HCT116 (cell line): ENCODE data around the gene WDR17. TPM values are rescaled to one million over a fixed set of nuclear protein-coding genes. Genes with fewer than 3 reads are reported as not detected.

Experiments
- ATAC-seq: fragments of 200-7000 bp; cut with Tn5 transposase; 2 replicates; pipeline ENCODE4 v1.9.1; 2020; ENCODE audit warnings: mild to moderate bottlenecking, moderate library complexity
- BruUV-seq: library from RNA; stranded (reverse); fragments of 400-500 nt; replicated peaks from 2 replicates; lab custom pipeline; 2021; lab: Mats Ljungman, UMichigan
- CTCF ChIA-PET: fragments of 300-600 bp; sonication (Branson Sonifier 250); formaldehyde crosslinking; loops from one replicate; lab custom pipeline; 2021; ENCODE audit warnings: antibody characterized with exemption; lab: Charles Lee
- POLR2A ChIA-PET: fragments of 300-600, 350-600 bp; sonication (Branson Sonifier 250); formaldehyde crosslinking; loops from one replicate; lab custom pipeline; 2021; ENCODE audit warnings: antibody characterized with exemption; lab: Charles Lee
- RAD21 ChIA-PET, 2 experiments: fragments of 300-600 bp; sonication (Branson Sonifier 250); formaldehyde crosslinking; loops; one replicate each; lab custom pipeline; 2023; ENCODE audit warnings: low total read pairs in 2 of 2; ENCODE audit not compliant: uncharacterized antibody in 2 of 2, unreplicated experiment in 2 of 2, low non-redundant PET in 1 of 2; lab: Charles Lee
- DNase-seq: peaks from one replicate; pipeline ENCODE4 v3.0.0-alpha.2; 2010; ENCODE audit warnings: low read depth, low spot score
- H2AFZ ChIP-seq: fragments of 200-600 bp; shearing (Covaris generic), sonication (generic); 2 replicates; pipeline ENCODE4 v1.6.1; 2017; ENCODE audit warnings: low read depth, mixed run types, mixed read lengths, antibody characterized with exemption, low read length; ENCODE audit not compliant: poor library complexity, severe bottlenecking
- H3K27ac ChIP-seq: 2 replicates; pipeline ENCODE4 v1.5.1; 2012; ENCODE audit warnings: low read depth, low read length
- H3K27me3 ChIP-seq: fragments of 200-600 bp; sonication (generic); 2 replicates; pipeline ENCODE4 v1.6.1; 2016; ENCODE audit warnings: mixed run types, low read length, mixed read lengths; ENCODE audit not compliant: insufficient read depth
- H3K36me3 ChIP-seq, 2 experiments: fragments of 200-500 bp in 1 of 2; fragments of 200-600 bp in 1 of 2; sonication (Bioruptor generic) in 1 of 2; sonication (generic) in 1 of 2; 2 replicates each; pipeline versions ENCODE4 v1.5.1 to v1.6.1; 2014 to 2016; ENCODE audit warnings: low read length in 2 of 2, inconsistent platforms in 1 of 2, mixed read lengths in 1 of 2, mixed run types in 1 of 2; ENCODE audit not compliant: insufficient read depth in 2 of 2, control insufficient read depth in 1 of 2
- H3K4me1 ChIP-seq, 2 experiments: fragments of 200-600 bp in 1 of 2; sonication (generic) in 1 of 2; 2 replicates each; pipeline versions ENCODE4 v1.5.1 to v1.6.1; 2012 to 2017; ENCODE audit warnings: low read length in 2 of 2, inconsistent platforms in 1 of 2, mild to moderate bottlenecking in 1 of 2, mixed read lengths in 1 of 2, mixed run types in 1 of 2, moderate library complexity in 1 of 2; ENCODE audit not compliant: insufficient read depth in 2 of 2, control insufficient read depth in 1 of 2
- H3K4me2 ChIP-seq: fragments of 200-600 bp; sonication (generic); 2 replicates; pipeline ENCODE4 v1.6.1; 2017; ENCODE audit warnings: mixed run types, low read length, mixed read lengths
- H3K4me3 ChIP-seq, 2 experiments: fragments of 200-600 bp in 1 of 2; sonication (generic) in 1 of 2; replicated peaks in 1 of 2; 2 replicates each; pipeline ENCODE4 v1.5.1; 2011 to 2016; ENCODE audit warnings: low read length in 2 of 2, control low read depth in 1 of 2, low read depth in 1 of 2, mild to moderate bottlenecking in 1 of 2, mixed read lengths in 1 of 2, mixed run types in 1 of 2
- H3K79me2 ChIP-seq: fragments of 200-600 bp; sonication (generic); 2 replicates; pipeline ENCODE4 v1.6.1; 2017; ENCODE audit warnings: mild to moderate bottlenecking, mixed run types, low read length, moderate library complexity, mixed read lengths; ENCODE audit not compliant: insufficient read depth
- H3K9ac ChIP-seq: fragments of 200-600 bp; sonication (generic); 2 replicates; pipeline ENCODE4 v1.6.1; 2016; ENCODE audit warnings: low read length, mixed read lengths
- H3K9me2 ChIP-seq: fragments of 200-600 bp; sonication (generic), shearing (Covaris generic); 2 replicates; pipeline ENCODE4 v1.6.1; 2017; ENCODE audit warnings: mixed run types, mild to moderate bottlenecking, moderate library complexity; ENCODE audit not compliant: insufficient read depth
- H3K9me3 ChIP-seq, 2 experiments: fragments of 200-500 bp in 1 of 2; fragments of 200-600 bp in 1 of 2; sonication (Bioruptor generic) in 1 of 2; sonication (generic) in 1 of 2; 2 replicates each; pipeline ENCODE4 v1.6.1; 2014 to 2017; ENCODE audit warnings: low read length in 2 of 2, mixed read lengths in 2 of 2, inconsistent platforms in 1 of 2, low read depth in 1 of 2, mild to moderate bottlenecking in 1 of 2, mixed run types in 1 of 2, moderate library complexity in 1 of 2; ENCODE audit not compliant: control insufficient read depth in 1 of 2, insufficient read depth in 1 of 2
- H4K20me1 ChIP-seq: fragments of 200-600 bp; sonication (generic), shearing (Covaris generic); 2 replicates; pipeline ENCODE4 v1.6.1; 2017; ENCODE audit warnings: mixed run types, mild to moderate bottlenecking, moderate library complexity; ENCODE audit not compliant: insufficient read depth
- CBX3 ChIP-seq: IDR thresholded peaks from 2 replicates; pipeline ENCODE4 v1.6.1; 2012; ENCODE audit warnings: low read depth
- CEBPB ChIP-seq: IDR thresholded peaks from 2 replicates; pipeline ENCODE4 v1.6.1; 2012; ENCODE audit warnings: low read depth
- TCF7L2 ChIP-seq: IDR thresholded peaks from 2 replicates; pipeline ENCODE4 v1.7.0; 2011; ENCODE audit warnings: borderline replicate concordance, inconsistent platforms; ENCODE audit not compliant: insufficient read depth, insufficient read length; ENCODE audit errors: extremely low read depth
- YY1 ChIP-seq: IDR thresholded peaks from 2 replicates; pipeline ENCODE4 v1.6.1; 2011; ENCODE audit warnings: low read length, low read depth, moderate library complexity, mild to moderate bottlenecking; ENCODE audit not compliant: insufficient replicate concordance; ENCODE audit errors: extremely low read depth
- ZFX ChIP-seq: fragments of 450-650 bp; IDR thresholded peaks from 2 replicates; pipeline ENCODE4 v1.6.1; 2017
- intact Hi-C: fragments of 100-400 bp; cut with micrococcal nuclease; formaldehyde crosslinking; loops from 2 replicates; pipeline ENCODE4 v1.10.0; 2022
- total RNA-seq: library from RNA; stranded (reverse); gene quantifications from one replicate; pipeline ENCODE4 v1.2.1, GENCODE V29; 2021; ENCODE audit not compliant: unreplicated experiment
- TF ChIP-seq, protein P1 (sequence below): IDR thresholded peaks from 2 replicates; pipeline ENCODE4 v1.6.1; 2012
- TF ChIP-seq, protein P2 (sequence below): IDR thresholded peaks from 2 replicates; pipeline ENCODE4 v1.6.1; 2011; ENCODE audit warnings: mild to moderate bottlenecking, low read length, moderate library complexity; ENCODE audit not compliant: insufficient replicate concordance; ENCODE audit errors: extremely low read depth

Gene WDR17
- total RNA-seq, 1 experiment from 2014 or later, result 0.20 TPM

DNA sequence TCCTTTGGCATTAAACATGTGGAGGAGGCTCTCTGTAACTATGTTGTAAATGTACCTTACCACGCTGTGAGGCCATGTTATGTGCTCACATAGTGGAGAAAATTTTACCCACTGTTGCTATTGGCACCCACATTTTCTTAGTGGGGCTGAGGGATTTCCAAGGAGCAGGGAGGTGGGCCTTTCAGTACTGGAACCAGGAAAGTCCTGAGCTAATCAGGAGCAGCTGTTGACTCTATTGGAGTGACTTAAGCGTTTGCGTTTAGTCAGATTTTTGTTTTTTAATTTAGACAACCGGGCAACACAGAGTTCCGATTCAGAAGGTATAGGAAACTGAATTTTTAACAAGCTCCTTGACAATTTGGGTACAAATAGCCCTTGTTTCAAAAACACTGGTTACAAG, 30.7 kb upstream of the WDR17 start:
- peak overlapping the region; percentile 55 for H2AFZ ChIP-seq
- CTCF ChIA-PET, result interaction anchor here (0.7 to 1.9 kb wide), 7 partner anchors 16 to 1012 kb away, joined by 3 to 16 read pairs (median 4); no protein-coding TSS in a partner anchor

More for the DNA sequence above, 30.7 kb upstream of the WDR17 start:
- ATAC-seq, result no peak
- Histone ChIP-seq H3K9ac (no peak overlapping the region), H4K20me1 (no peaks in the 10 kb centered on the region), H3K4me3 (no peak overlapping the region), H3K4me2 (no peak overlapping the region), H3K27me3 (no peaks in the 10 kb centered on the region), H3K79me2 (no peaks in the 10 kb centered on the region), H3K4me1 (no peaks in the 10 kb centered on the region), H3K36me3 (no peaks in the 10 kb centered on the region), H3K27ac (no peak overlapping the region), H3K9me3 (no peaks in the 10 kb centered on the region), H3K9me2 (no peaks in the 10 kb centered on the region)
- BruUV-seq, result no TSS peak
- ChIA-PET POLR2A (no interaction called here), RAD21 (interaction anchor here in 1 of 2 experiments (0.8 kb wide), 1 partner anchor 305 kb away, joined by 3 read pairs; no protein-coding TSS in a partner anchor)
- DNase-seq, result no peak
- intact Hi-C loops, result loop anchor here (1.0 to 10.0 kb wide), 3 partner anchors 242 to 470 kb away; no protein-coding TSS in a partner anchor
- TF ChIP-seq YY1, result no peak
- TF ChIP-seq, protein P1, sequence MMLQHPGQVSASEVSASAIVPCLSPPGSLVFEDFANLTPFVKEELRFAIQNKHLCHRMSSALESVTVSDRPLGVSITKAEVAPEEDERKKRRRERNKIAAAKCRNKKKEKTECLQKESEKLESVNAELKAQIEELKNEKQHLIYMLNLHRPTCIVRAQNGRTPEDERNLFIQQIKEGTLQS, result no peak
- TF ChIP-seq, protein P2, sequence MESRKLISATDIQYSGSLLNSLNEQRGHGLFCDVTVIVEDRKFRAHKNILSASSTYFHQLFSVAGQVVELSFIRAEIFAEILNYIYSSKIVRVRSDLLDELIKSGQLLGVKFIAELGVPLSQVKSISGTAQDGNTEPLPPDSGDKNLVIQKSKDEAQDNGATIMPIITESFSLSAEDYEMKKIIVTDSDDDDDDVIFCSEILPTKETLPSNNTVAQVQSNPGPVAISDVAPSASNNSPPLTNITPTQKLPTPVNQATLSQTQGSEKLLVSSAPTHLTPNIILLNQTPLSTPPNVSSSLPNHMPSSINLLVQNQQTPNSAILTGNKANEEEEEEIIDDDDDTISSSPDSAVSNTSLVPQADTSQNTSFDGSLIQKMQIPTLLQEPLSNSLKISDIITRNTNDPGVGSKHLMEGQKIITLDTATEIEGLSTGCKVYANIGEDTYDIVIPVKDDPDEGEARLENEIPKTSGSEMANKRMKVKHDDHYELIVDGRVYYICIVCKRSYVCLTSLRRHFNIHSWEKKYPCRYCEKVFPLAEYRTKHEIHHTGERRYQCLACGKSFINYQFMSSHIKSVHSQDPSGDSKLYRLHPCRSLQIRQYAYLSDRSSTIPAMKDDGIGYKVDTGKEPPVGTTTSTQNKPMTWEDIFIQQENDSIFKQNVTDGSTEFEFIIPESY, result no peak
- TF ChIP-seq ZFX, result no peak
- no peak for TF ChIP-seq TCF7L2
- no peak for TF ChIP-seq CEBPB
- no peak for TF ChIP-seq CBX3
